CD14-positive monocyte (primary cell): ENCODE results near the gene ARHGEF10L. TPM values are rescaled to one million over a fixed set of nuclear protein-coding genes. Genes with fewer than 3 reads are reported as not detected.

Source experiments
- DNase-seq, 3 donors: peaks; one replicate each; pipeline ENCODE4 v3.0.0-alpha.2; 2011 to 2022
- H2AFZ ChIP-seq: 2 replicates; pipeline ENCODE4 v1.6.0; 2012; ENCODE audit warnings: mild to moderate bottlenecking, low read depth, low read length, inconsistent platforms; ENCODE audit not compliant: insufficient read depth, poor library complexity, severe bottlenecking
- H3K27ac ChIP-seq, 2 donors: 1 replicate in 1 of 2; 2 replicates in 1 of 2; pipeline ENCODE4 v1.5.1; 2012 to 2013; ENCODE audit warnings: low read length in 2 of 2, control low read depth in 1 of 2, inconsistent platforms in 1 of 2, low read depth in 1 of 2, mild to moderate bottlenecking in 1 of 2
- H3K27me3 ChIP-seq, 2 donors: one replicate each; pipeline versions ENCODE4 v1.6.0 to v1.6.1; 2011 to 2013; ENCODE audit warnings: low read length in 2 of 2; ENCODE audit not compliant: control insufficient read depth in 2 of 2, insufficient read depth in 2 of 2
- H3K36me3 ChIP-seq, 2 donors: replicated peaks in 1 of 2; 1 replicate in 1 of 2; 2 replicates in 1 of 2; pipeline versions ENCODE4 v1.5.1 to v1.6.1; 2012 to 2013; ENCODE audit warnings: low read length in 2 of 2, control low read depth in 1 of 2, inconsistent platforms in 1 of 2, mild to moderate bottlenecking in 1 of 2; ENCODE audit not compliant: insufficient read depth in 2 of 2, control insufficient read depth in 1 of 2
- H3K4me1 ChIP-seq, 2 donors: 1 replicate in 1 of 2; 2 replicates in 1 of 2; pipeline versions ENCODE4 v1.5.1 to v1.6.1; 2012 to 2013; ENCODE audit warnings: low read length in 2 of 2, control low read depth in 1 of 2, inconsistent platforms in 1 of 2, mild to moderate bottlenecking in 1 of 2, moderate library complexity in 1 of 2; ENCODE audit not compliant: insufficient read depth in 2 of 2, control insufficient read depth in 1 of 2
- H3K4me2 ChIP-seq: replicated peaks from 2 replicates; pipeline ENCODE3; 2012; ENCODE audit warnings: low read length, moderate library complexity, mild to moderate bottlenecking; ENCODE audit not compliant: poor library complexity, severe bottlenecking; ENCODE audit errors: extremely low read depth
- H3K4me3 ChIP-seq, 3 experiments: fragments of 200-600 bp in 1 of 3; sonication (generic) in 1 of 3; replicated peaks in 1 of 3; 1 replicate in 2 of 3; 2 replicates in 1 of 3; pipeline ENCODE4 v1.5.1; 2011 to 2013; ENCODE audit warnings: low read length in 3 of 3, mild to moderate bottlenecking in 3 of 3, control low read depth in 2 of 3, low read depth in 2 of 3, inconsistent platforms in 1 of 3, moderate library complexity in 1 of 3
- H3K79me2 ChIP-seq: 2 replicates; pipeline ENCODE4 v1.6.0; 2012; ENCODE audit warnings: mild to moderate bottlenecking, control low read depth, inconsistent platforms, low read length, moderate library complexity; ENCODE audit not compliant: insufficient read depth
- H3K9ac ChIP-seq: 2 replicates; pipeline ENCODE4 v1.6.0; 2017; ENCODE audit warnings: low read length, mild to moderate bottlenecking; ENCODE audit not compliant: insufficient read depth, poor library complexity, severe bottlenecking
- H3K9me3 ChIP-seq, 2 donors: replicated peaks in 1 of 2; 1 replicate in 1 of 2; 2 replicates in 1 of 2; pipeline versions ENCODE4 v1.5.1 to v1.6.1; 2012 to 2013; ENCODE audit warnings: low read length in 2 of 2, control low read depth in 1 of 2; ENCODE audit not compliant: control insufficient read depth in 1 of 2, insufficient read depth in 1 of 2
- H4K20me1 ChIP-seq: 2 replicates; pipeline ENCODE4 v1.6.0; 2012; ENCODE audit warnings: mild to moderate bottlenecking, low read length, control low read depth, moderate library complexity; ENCODE audit not compliant: insufficient read depth
- H3K27ac Mint-ChIP-seq, 7 donors: one replicate each; pipeline ENCODE4 v1.8.0; 2020; ENCODE audit warnings: mild to moderate bottlenecking in 7 of 7, mixed read lengths in 7 of 7, moderate library complexity in 6 of 7, inconsistent platforms in 2 of 7
- H3K27me3 Mint-ChIP-seq, 3 donors: one replicate each; pipeline ENCODE4 v1.8.0; 2021 to 2022; ENCODE audit warnings: low read depth in 3 of 3, mild to moderate bottlenecking in 3 of 3, mixed read lengths in 3 of 3, moderate library complexity in 3 of 3, inconsistent platforms in 1 of 3
- H3K36me3 Mint-ChIP-seq, 2 donors: one replicate each; pipeline ENCODE4 v1.8.0; 2020; ENCODE audit warnings: mixed read lengths in 2 of 2, inconsistent platforms in 1 of 2, mild to moderate bottlenecking in 1 of 2
- H3K4me1 Mint-ChIP-seq: one replicate; pipeline ENCODE4 v1.8.0; 2020; ENCODE audit warnings: mild to moderate bottlenecking, mixed read lengths
- H3K4me3 Mint-ChIP-seq, 2 donors: one replicate each; pipeline ENCODE4 v1.8.0; 2020; ENCODE audit warnings: mild to moderate bottlenecking in 2 of 2, mixed read lengths in 2 of 2, moderate library complexity in 1 of 2
- H3K9me3 Mint-ChIP-seq, 7 donors: one replicate each; pipeline ENCODE4 v1.8.0; 2020 to 2022; ENCODE audit warnings: mixed read lengths in 7 of 7, mild to moderate bottlenecking in 6 of 7, moderate library complexity in 6 of 7, inconsistent platforms in 2 of 7
- CTCF ChIP-seq: fragments of 200-600 bp; IDR thresholded peaks from one replicate; pipeline ENCODE4 v1.8.0; 2022; ENCODE audit warnings: antibody characterized with exemption, mild to moderate bottlenecking
- WGBS: methylation state at CpG from one replicate; pipeline ENCODE4 v1.1.5; 2013; ENCODE audit warnings: missing lambda C conversion rate; ENCODE audit not compliant: insufficient coverage; 5-methylcytosine and 5-hydroxymethylcytosine counted together
- intact Hi-C, 2 donors: fragments of 100-400 bp; cut with micrococcal nuclease; formaldehyde crosslinking; loops; one replicate each; pipeline versions ENCODE4 v1.15.0 to v1.15.1; 2023
- polyA plus RNA-seq, 3 donors: library from polyadenylated mRNA; depleted of rRNA in 1 of 3; unstranded in 2 of 3; stranded (reverse) in 1 of 3; fragments of 300-500 nt in 2 of 3; fragments of >200 nt in 1 of 3; fragmentation: Illumina TruSeq in 2 of 3; gene quantifications; 1 replicate in 2 of 3; 2 replicates in 1 of 3; pipeline ENCODE4 v1.2.3, GENCODE V29; 2012 to 2021

ARHGEF10L gene
- polyA plus RNA-seq, 3 donors, result 20.7 to 95.7 (median 23.7) TPM

GRCh38 chr1:17662296-17662695 lies 122.8 kb downstream of the ARHGEF10L start:
- peaks cover 0 to 3% (median 1%) of the 10 kb centered on the region in 3 donors for H3K27me3 Mint-ChIP-seq
- peaks cover 10% of the 10 kb centered on the region for H3K79me2 ChIP-seq
- H3K27me3 ChIP-seq, result no peaks in the 10 kb centered on the region
- H2AFZ ChIP-seq, result no peak overlapping the region
- no peak overlapping the region for H3K4me3 Mint-ChIP-seq
- H3K36me3 ChIP-seq, result peaks cover 85 to 98% of the 10 kb centered on the region in 2 donors
- no peak for DNase-seq
- H3K4me3 ChIP-seq, result no peak overlapping the region
- H3K9me3 ChIP-seq, result no peaks in the 10 kb centered on the region
- no peak overlapping the region for H3K27ac ChIP-seq
- peaks cover 14 to 19% of the 10 kb centered on the region in 2 donors for H3K4me1 ChIP-seq
- peaks cover 0 to 7% (median 0%) of the 10 kb centered on the region in 7 donors for H3K9me3 Mint-ChIP-seq
- 90% methylated on average over 10 of the region's 10 CpGs for WGBS
- no peak overlapping the region for H3K4me2 ChIP-seq
- no peak overlapping the region for H3K9ac ChIP-seq
- TF ChIP-seq CTCF, result no peak
- peaks cover 81% of the 10 kb centered on the region for H4K20me1 ChIP-seq
- H3K27ac Mint-ChIP-seq, result no peak overlapping the region
- H3K4me1 Mint-ChIP-seq, result peaks cover 20% of the 10 kb centered on the region
- intact Hi-C loops, result loop anchor here (5.0 to 10.0 kb wide), 3 partner anchors 163 to 440 kb away; no protein-coding TSS in a partner anchor
- H3K36me3 Mint-ChIP-seq, result peaks cover 82 to 98% of the 10 kb centered on the region in 2 donors

GRCh38 chr1:17662786-17663185 lies 123.3 kb downstream of the ARHGEF10L start:
- Mint-ChIP-seq H3K4me3 (no peak overlapping the region), H3K27ac (peak overlapping the region in 1 of 7 donors; percentile 16), H3K9me3 (peaks cover 0 to 7% (median 0%) of the 10 kb centered on the region in 7 donors), H3K36me3 (peaks cover 82 to 98% of the 10 kb centered on the region in 2 donors), H3K4me1 (peaks cover 19% of the 10 kb centered on the region), H3K27me3 (peaks cover 0 to 3% (median 1%) of the 10 kb centered on the region in 3 donors)
- Histone ChIP-seq H4K20me1 (peaks cover 86% of the 10 kb centered on the region), H3K9me3 (no peaks in the 10 kb centered on the region), H3K27ac (no peak overlapping the region), H3K27me3 (no peaks in the 10 kb centered on the region), H3K36me3 (peaks cover 87 to 98% of the 10 kb centered on the region in 2 donors), H3K79me2 (peaks cover 10% of the 10 kb centered on the region), H3K4me1 (peaks cover 14 to 17% of the 10 kb centered on the region in 2 donors), H3K9ac (no peak overlapping the region), H2AFZ (no peak overlapping the region), H3K4me3 (no peak overlapping the region), H3K4me2 (no peak overlapping the region)
- intact Hi-C loops, result loop anchor here (5.0 to 10.0 kb wide), 3 partner anchors 162 to 440 kb away; no protein-coding TSS in a partner anchor
- no peak for TF ChIP-seq CTCF
- WGBS, result 89% methylated on average over 9 of the region's 9 CpGs
- no peak for DNase-seq
